Esophagus squamous epithelium (tissue), 4 donors: ENCODE measurements around the gene CCDC93.

Experiments
- POLR2A ChIP-seq, 4 donors: fragments of 450-650 bp; IDR thresholded peaks; one replicate each; pipeline ENCODE4 v1.6.1; 2017; ENCODE audit warnings: antibody characterized with exemption in 4 of 4, mild to moderate bottlenecking in 4 of 4, moderate library complexity in 3 of 4
- TF ChIP-seq, protein P1 (sequence below), 6 experiments: fragments of 450-650 bp in 4 of 6; fragments of 200-600 bp in 2 of 6; sonication (generic) in 2 of 6; IDR thresholded peaks; one replicate each; pipeline ENCODE4 v1.5.1; 2016 to 2019; ENCODE audit warnings: antibody characterized with exemption in 6 of 6, mild to moderate bottlenecking in 4 of 6, moderate library complexity in 4 of 6

DNA sequence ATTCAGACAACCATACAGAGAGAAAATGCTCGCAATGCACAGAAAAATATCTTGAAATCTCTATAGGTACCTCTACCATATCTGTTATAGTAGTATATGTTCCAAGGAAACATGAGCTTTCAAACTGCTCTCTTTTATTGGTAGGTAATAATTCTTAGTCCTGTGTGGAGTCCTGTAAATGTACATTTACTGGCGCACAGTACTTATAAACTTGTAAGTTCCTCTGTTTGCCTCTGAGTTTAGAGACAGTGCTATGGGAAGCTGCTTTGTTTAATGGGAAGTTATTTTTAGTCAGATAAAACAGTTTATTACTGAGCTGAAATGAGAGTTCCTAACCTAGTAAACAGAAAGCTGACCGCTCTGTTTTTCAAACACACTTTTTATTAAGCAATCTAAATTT is 52.7 kb downstream of the CCDC93 start:
- TF ChIP-seq, protein P1, sequence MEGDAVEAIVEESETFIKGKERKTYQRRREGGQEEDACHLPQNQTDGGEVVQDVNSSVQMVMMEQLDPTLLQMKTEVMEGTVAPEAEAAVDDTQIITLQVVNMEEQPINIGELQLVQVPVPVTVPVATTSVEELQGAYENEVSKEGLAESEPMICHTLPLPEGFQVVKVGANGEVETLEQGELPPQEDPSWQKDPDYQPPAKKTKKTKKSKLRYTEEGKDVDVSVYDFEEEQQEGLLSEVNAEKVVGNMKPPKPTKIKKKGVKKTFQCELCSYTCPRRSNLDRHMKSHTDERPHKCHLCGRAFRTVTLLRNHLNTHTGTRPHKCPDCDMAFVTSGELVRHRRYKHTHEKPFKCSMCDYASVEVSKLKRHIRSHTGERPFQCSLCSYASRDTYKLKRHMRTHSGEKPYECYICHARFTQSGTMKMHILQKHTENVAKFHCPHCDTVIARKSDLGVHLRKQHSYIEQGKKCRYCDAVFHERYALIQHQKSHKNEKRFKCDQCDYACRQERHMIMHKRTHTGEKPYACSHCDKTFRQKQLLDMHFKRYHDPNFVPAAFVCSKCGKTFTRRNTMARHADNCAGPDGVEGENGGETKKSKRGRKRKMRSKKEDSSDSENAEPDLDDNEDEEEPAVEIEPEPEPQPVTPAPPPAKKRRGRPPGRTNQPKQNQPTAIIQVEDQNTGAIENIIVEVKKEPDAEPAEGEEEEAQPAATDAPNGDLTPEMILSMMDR (IDR thresholded peaks at IDR 0.05), result no peak
- TF ChIP-seq POLR2A (IDR thresholded peaks at IDR 0.05), result no peak
